Activated CD8-positive, alpha-beta memory T cell treated with anti-CD3 and anti-CD28 coated beads, Interleukin-2, amount 10 ng/mL, durations not matched to agents 7 days and 5 days (primary cell): Measurements from ENCODE around the gene TCAF1. TPM values are rescaled to one million over a fixed set of nuclear protein-coding genes. Genes with fewer than 3 reads are reported as not detected.

Experiments used
- ATAC-seq: fragments of 150-1000 bp; cut with Tn5 transposase; one replicate; pipeline ENCODE4 v1.10.0; 2021; ENCODE audit warnings: moderate library complexity
- CTCF ChIA-PET: fragments of 350-600 bp; sonication (Branson Sonifier 250); formaldehyde crosslinking; loops from one replicate; lab custom pipeline; 2021; ENCODE audit warnings: antibody characterized with exemption; lab: Charles Lee
- DNase-seq: peaks from one replicate; pipeline ENCODE4 v3.0.0-alpha.2; 2020
- H3K27ac Mint-ChIP-seq: one replicate; pipeline ENCODE4 v1.8.0; 2021; ENCODE audit warnings: mild to moderate bottlenecking, mixed read lengths
- H3K27me3 Mint-ChIP-seq: one replicate; pipeline ENCODE4 v1.8.0; 2021; ENCODE audit warnings: mixed read lengths
- H3K36me3 Mint-ChIP-seq: one replicate; pipeline ENCODE4 v1.8.0; 2021; ENCODE audit warnings: mild to moderate bottlenecking, mixed read lengths
- H3K4me1 Mint-ChIP-seq: one replicate; pipeline ENCODE4 v1.8.0; 2021; ENCODE audit warnings: mixed read lengths
- H3K4me3 Mint-ChIP-seq: one replicate; pipeline ENCODE4 v1.8.0; 2021; ENCODE audit warnings: mild to moderate bottlenecking, moderate library complexity, mixed read lengths
- H3K9me3 Mint-ChIP-seq: one replicate; pipeline ENCODE4 v1.8.0; 2022; ENCODE audit warnings: low read depth, mixed read lengths
- total RNA-seq, 2 experiments: library from RNA; stranded (reverse); gene quantifications; one replicate each; pipeline ENCODE4 v1.2.3, GENCODE V29; 2021

Gene TCAF1
- total RNA-seq, 2 experiments from 2014 or later, result 17.4 to 17.8 TPM

- CTCF ChIA-PET, result interaction anchor here (0.7 to 2.2 kb wide), 7 partner anchors 9 to 235 kb away, joined by 3 to 29 read pairs (median 4); partner anchors contain the start of gene TCAF1
These were observed 9.3 kb downstream of the TCAF1 start for GRCh38 chr7:143892527-143893300.

GRCh38 chr7:143891457-143891856, 10.5 kb downstream of the TCAF1 start:
- Mint-ChIP-seq H3K4me1 (peaks cover 17% of the 10 kb centered on the region), H3K27ac (no peak overlapping the region)

More at GRCh38 chr7:143892527-143893300, 9.3 kb downstream of the TCAF1 start:
- peak overlapping the region; percentile 17 for H3K27ac Mint-ChIP-seq
- ATAC-seq (peak; percentile 100), DNase-seq (peak; percentile 58)
- H3K4me3 Mint-ChIP-seq, result peak overlapping the region; percentile 38
- no peaks in the 10 kb centered on the region for H3K27me3 Mint-ChIP-seq
- peaks cover 3% of the 10 kb centered on the region for H3K9me3 Mint-ChIP-seq
- H3K36me3 Mint-ChIP-seq, result peaks cover 15% of the 10 kb centered on the region
- H3K4me1 Mint-ChIP-seq, result peaks cover 17% of the 10 kb centered on the region

GRCh38 chr7:143890558-143890957, 11.4 kb downstream of the TCAF1 start:
- Mint-ChIP-seq H3K27me3 (no peaks in the 10 kb centered on the region), H3K4me1 (peaks cover 21% of the 10 kb centered on the region), H3K9me3 (peaks cover 3% of the 10 kb centered on the region), H3K4me3 (no peak overlapping the region), H3K27ac (no peak overlapping the region), H3K36me3 (peaks cover 17% of the 10 kb centered on the region)
- DNase-seq (no peak), ATAC-seq (no peak)
- CTCF ChIA-PET, result interaction anchor here (1.2 kb wide), 1 partner anchor 11 kb away, joined by 7 read pairs; the partner anchor contains the start of gene TCAF1

More at GRCh38 chr7:143891457-143891856, 10.5 kb downstream of the TCAF1 start:
- DNase-seq (no peak), ATAC-seq (no peak)
- CTCF ChIA-PET, result interaction anchor here (0.9 to 2.2 kb wide), 3 partner anchors 9 to 17 kb away, joined by 3 to 29 read pairs (median 4); partner anchors contain the start of gene TCAF1
- Mint-ChIP-seq H3K4me3 (no peak overlapping the region), H3K9me3 (peaks cover 3% of the 10 kb centered on the region), H3K27me3 (no peaks in the 10 kb centered on the region), H3K36me3 (peaks cover 17% of the 10 kb centered on the region)

GRCh38 chr7:143889068-143889467, 12.9 kb downstream of the TCAF1 start:
- H3K4me1 Mint-ChIP-seq, result peaks cover 24% of the 10 kb centered on the region
- H3K9me3 Mint-ChIP-seq, result peaks cover 3% of the 10 kb centered on the region
- H3K27ac Mint-ChIP-seq, result no peak overlapping the region
- no peak overlapping the region for H3K4me3 Mint-ChIP-seq
- peaks cover 17% of the 10 kb centered on the region for H3K36me3 Mint-ChIP-seq
- H3K27me3 Mint-ChIP-seq, result peaks cover 5% of the 10 kb centered on the region
- ATAC-seq (no peak), DNase-seq (no peak)
- CTCF ChIA-PET, result no interaction called here

GRCh38 chr7:143886826-143887477, 15.0 kb downstream of the TCAF1 start:
- CTCF ChIA-PET, result interaction anchor here (1.3 to 2.2 kb wide), 3 partner anchors 9 to 150 kb away, joined by 3 to 10 read pairs (median 5); partner anchors contain the start of gene TCAF1
- Mint-ChIP-seq H3K4me1 (peaks cover 26% of the 10 kb centered on the region), H3K36me3 (peaks cover 23% of the 10 kb centered on the region), H3K27me3 (peaks cover 18% of the 10 kb centered on the region), H3K4me3 (no peak overlapping the region), H3K9me3 (peaks cover 3% of the 10 kb centered on the region), H3K27ac (no peak overlapping the region)
- no peak for DNase-seq
- no peak for ATAC-seq

- Mint-ChIP-seq H3K4me1 (peaks cover 24% of the 10 kb centered on the region), H3K36me3 (peaks cover 23% of the 10 kb centered on the region), H3K27me3 (peaks cover 20% of the 10 kb centered on the region), H3K9me3 (peaks cover 3% of the 10 kb centered on the region), H3K4me3 (no peak overlapping the region), H3K27ac (no peak overlapping the region)
- CTCF ChIA-PET, result interaction anchor here (2.2 kb wide), 1 partner anchor 149 kb away, joined by 5 read pairs; no protein-coding TSS in a partner anchor
- DNase-seq, result no peak
- no peak for ATAC-seq
These were observed 16.0 kb downstream of the TCAF1 start for GRCh38 chr7:143885951-143886350.

GRCh38 chr7:143884969-143885559, 16.9 kb downstream of the TCAF1 start:
- peaks cover 21% of the 10 kb centered on the region for H3K4me1 Mint-ChIP-seq
- H3K27ac Mint-ChIP-seq, result no peak overlapping the region
- peak; percentile 55 for DNase-seq
- CTCF ChIA-PET, result interaction anchor here (1.5 kb wide), 1 partner anchor 243 kb away, joined by 4 read pairs; no protein-coding TSS in a partner anchor
- peaks cover 20% of the 10 kb centered on the region for H3K27me3 Mint-ChIP-seq
- H3K9me3 Mint-ChIP-seq, result peaks cover 3% of the 10 kb centered on the region
- ATAC-seq, result peak; percentile 76
- peaks cover 19% of the 10 kb centered on the region for H3K36me3 Mint-ChIP-seq
- peak overlapping the region; percentile 67 for H3K4me3 Mint-ChIP-seq

- DNase-seq (no peak), ATAC-seq (no peak)
- peaks cover 19% of the 10 kb centered on the region for H3K4me1 Mint-ChIP-seq
- H3K27me3 Mint-ChIP-seq, result peaks cover 20% of the 10 kb centered on the region
- CTCF ChIA-PET, result interaction anchor here (1.5 kb wide), 1 partner anchor 243 kb away, joined by 4 read pairs; no protein-coding TSS in a partner anchor
- H3K36me3 Mint-ChIP-seq, result peaks cover 17% of the 10 kb centered on the region
- H3K4me3 Mint-ChIP-seq, result peak overlapping the region; percentile 67
- no peak overlapping the region for H3K27ac Mint-ChIP-seq
- H3K9me3 Mint-ChIP-seq, result peaks cover 2% of the 10 kb centered on the region
These were observed 17.6 kb downstream of the TCAF1 start for GRCh38 chr7:143884241-143884968.

GRCh38 chr7:143882604-143883078, 19.3 kb downstream of the TCAF1 start:
- peaks cover 19% of the 10 kb centered on the region for H3K4me1 Mint-ChIP-seq
- ATAC-seq (no peak), DNase-seq (no peak)
- no peak overlapping the region for H3K27ac Mint-ChIP-seq
- H3K36me3 Mint-ChIP-seq, result peaks cover 11% of the 10 kb centered on the region
- H3K4me3 Mint-ChIP-seq, result no peak overlapping the region
- CTCF ChIA-PET, result interaction anchor here (1.8 kb wide), 1 partner anchor 9 kb away, joined by 4 read pairs; no protein-coding TSS in a partner anchor
- H3K27me3 Mint-ChIP-seq, result peaks cover 20% of the 10 kb centered on the region
- H3K9me3 Mint-ChIP-seq, result no peaks in the 10 kb centered on the region

GRCh38 chr7:143882020-143882603, 19.9 kb downstream of the TCAF1 start:
- Mint-ChIP-seq H3K27me3 (peaks cover 20% of the 10 kb centered on the region), H3K4me1 (peaks cover 19% of the 10 kb centered on the region), H3K36me3 (peaks cover 11% of the 10 kb centered on the region), H3K9me3 (no peaks in the 10 kb centered on the region), H3K4me3 (peak overlapping the region; percentile 25), H3K27ac (no peak overlapping the region)
- CTCF ChIA-PET, result interaction anchor here (1.8 kb wide), 1 partner anchor 10 kb away, joined by 4 read pairs; no protein-coding TSS in a partner anchor
- ATAC-seq (no peak), DNase-seq (no peak)

- peaks cover 18% of the 10 kb centered on the region for H3K36me3 Mint-ChIP-seq
- CTCF ChIA-PET, result interaction anchor here (1.0 to 1.1 kb wide), 2 partner anchors 8 to 14 kb away, joined by 3 to 4 read pairs; no protein-coding TSS in a partner anchor
These were observed 23.1 kb downstream of the TCAF1 start for GRCh38 chr7:143878884-143879283.

GRCh38 chr7:143877098-143877497, 24.9 kb downstream of the TCAF1 start:
- H3K4me3 Mint-ChIP-seq, result no peak overlapping the region
- peaks cover 3% of the 10 kb centered on the region for H3K27me3 Mint-ChIP-seq
- DNase-seq (no peak), ATAC-seq (no peak)
- peaks cover 2% of the 10 kb centered on the region for H3K4me1 Mint-ChIP-seq
- peaks cover 11% of the 10 kb centered on the region for H3K36me3 Mint-ChIP-seq
- no peak overlapping the region for H3K27ac Mint-ChIP-seq
- no peaks in the 10 kb centered on the region for H3K9me3 Mint-ChIP-seq
- CTCF ChIA-PET, result no interaction called here

More at GRCh38 chr7:143878884-143879283, 23.1 kb downstream of the TCAF1 start:
- no peak for DNase-seq
- ATAC-seq, result no peak
- H3K9me3 Mint-ChIP-seq, result no peaks in the 10 kb centered on the region
- H3K27ac Mint-ChIP-seq, result no peak overlapping the region
- H3K4me3 Mint-ChIP-seq, result no peak overlapping the region
- peaks cover 14% of the 10 kb centered on the region for H3K27me3 Mint-ChIP-seq
- H3K4me1 Mint-ChIP-seq, result peaks cover 10% of the 10 kb centered on the region
